ENCODE data around the gene TREX2.

- TF ChIP-seq CTCF (IDR thresholded peaks at IDR 0.05) (no peak), POLR2A (IDR thresholded peaks at IDR 0.05) (no peak)
Measured at GRCh38 chrX:153413731-153414130, 32.1 kb downstream of the TREX2 start.

Measured in heart left ventricle (tissue), 13 donors.